ENCODE results near the gene CYTH1. TPM values are rescaled to one million over a fixed set of nuclear protein-coding genes. Genes with fewer than 3 reads are reported as not detected.

CYTH1 gene
- total RNA-seq, 1 experiment from 2014 or later, result 9.7 TPM

- no peak overlapping the region for H2BK12ac ChIP-seq (ENCODE audit: insufficient read length, low read depth, low read length)
- H3K27me3 ChIP-seq (ENCODE audit: insufficient read depth, low read length), result no peaks in the 10 kb centered on the region; the same call in 1 of the 2 replicates
- no peak overlapping the region for H2BK120ac ChIP-seq (ENCODE audit: low read depth, low read length, poor library complexity, severe bottlenecking)
- H2BK5ac ChIP-seq (ENCODE audit: insufficient read length, low read length), result no peak overlapping the region
- no peaks in the 10 kb centered on the region for H3K79me2 ChIP-seq (ENCODE audit: insufficient read depth, low read length)
- peaks cover 4 to 13% of the 10 kb centered on the region in 2 experiments; a peak in 1 of 4 replicates for H3K4me1 Mint-ChIP-seq
- WGBS (ENCODE audit: extremely low coverage, insufficient read length, low lambda C conversion rate), result no CpG with 5 or more reads among the region's 8 CpGs
- H3K4me1 ChIP-seq (ENCODE audit: insufficient read depth, low read length), result no peaks in the 10 kb centered on the region
- no peak overlapping the region; a peak in 1 of 5 replicates for H3K4me3 Mint-ChIP-seq
- no peak overlapping the region for H3K14ac ChIP-seq (ENCODE audit: insufficient read depth, low read length)
- H3K27me3 Mint-ChIP-seq (ENCODE audit: low read depth), result peaks cover 2% of the 10 kb centered on the region
- no peaks in the 10 kb centered on the region for H4K20me1 ChIP-seq (ENCODE audit: control insufficient read depth, insufficient read depth, insufficient read length)
- H2BK15ac ChIP-seq (ENCODE audit: low read depth, low read length), result no peak overlapping the region
- no peaks in the 10 kb centered on the region for H3K9me3 ChIP-seq (ENCODE audit: control insufficient read depth, low read depth, low read length)
- H2BK20ac ChIP-seq (ENCODE audit: low read depth, low read length, poor library complexity, severe bottlenecking), result no peak overlapping the region
- no peak overlapping the region for H4K8ac ChIP-seq (replicated peaks; ENCODE audit: insufficient read length, low read depth, low read length)
- no peak overlapping the region for H2AK5ac ChIP-seq (ENCODE audit: insufficient read length, low read length)
- no peaks in the 10 kb centered on the region for H3K23me2 ChIP-seq (ENCODE audit: insufficient read length, low read depth, low read length, poor library complexity, severe bottlenecking)
- H3K79me1 ChIP-seq (ENCODE audit: insufficient read depth, low read depth, low read length, poor library complexity, severe bottlenecking), result no peaks in the 10 kb centered on the region
- no peak overlapping the region for H3K4ac ChIP-seq (ENCODE audit: low read depth, low read length)
- H3K18ac ChIP-seq (ENCODE audit: insufficient read length, low read depth, low read length), result no peak overlapping the region
- no peak overlapping the region for H3K56ac ChIP-seq (ENCODE audit: insufficient read length, low read depth, low read length)
- H3K9me3 Mint-ChIP-seq, result peaks cover 0 to 2% of the 10 kb centered on the region in 2 experiments; a peak in 3 of 5 replicates
- H3K9ac ChIP-seq (ENCODE audit: extremely low read depth, insufficient read length, low read length), result no peak overlapping the region
- H4K5ac ChIP-seq (ENCODE audit: insufficient read length, low read depth, low read length), result no peak overlapping the region
- DNase-seq, result no peak
- H3K27ac ChIP-seq (ENCODE audit: insufficient read length, low read depth, low read length), result no peak overlapping the region
- no peak overlapping the region for H3K27ac Mint-ChIP-seq
- no peak overlapping the region for H3K23ac ChIP-seq (ENCODE audit: insufficient read length, low read depth, low read length)
- no peak overlapping the region for H2AFZ ChIP-seq (ENCODE audit: low read length)
- TF ChIP-seq CTCF (conservative IDR thresholded peaks at IDR 0.05), result no peak
- no peak overlapping the region for H4K91ac ChIP-seq (ENCODE audit: insufficient read length, low read depth, low read length)
- no peak overlapping the region for H3K4me2 ChIP-seq (ENCODE audit: insufficient read depth, insufficient read length, low read length)
- no peaks in the 10 kb centered on the region for H3K36me3 Mint-ChIP-seq (ENCODE audit: insufficient read depth in 1 of 3, low read depth in 3 of 3)
- H3T11ph ChIP-seq (ENCODE audit: low read length), result no peak overlapping the region
Measured at GRCh38 chr17:78644224-78644623, 137.8 kb downstream of the CYTH1 start.
